ENCODE data around the gene ZNF593OS.

Gene ZNF593OS

GRCh38 chr1:26203642-26204318 is 32.1 kb upstream of the ZNF593OS start:
- no peak for TF ChIP-seq REST (IDR thresholded peaks at IDR 0.05; ENCODE audit: insufficient read depth in 1 of 2, low read depth in 2 of 2, low read length in 2 of 2)
- no peak for TF ChIP-seq SIN3A (IDR thresholded peaks at IDR 0.05; ENCODE audit: borderline replicate concordance, insufficient read depth, low read length)
- TF ChIP-seq TAF1 (IDR thresholded peaks at IDR 0.05; ENCODE audit: borderline replicate concordance, insufficient read depth, low read length), result no peak
- TF ChIP-seq POLR2AphosphoS5 (IDR thresholded peaks at IDR 0.05; ENCODE audit: low read depth, low read length), result no peak
- no peak for TF ChIP-seq FOXP2 (optimal IDR thresholded peaks at IDR 0.05; ENCODE audit: borderline replicate concordance, extremely low read depth, extremely low read length, insufficient read depth)

DNA sequence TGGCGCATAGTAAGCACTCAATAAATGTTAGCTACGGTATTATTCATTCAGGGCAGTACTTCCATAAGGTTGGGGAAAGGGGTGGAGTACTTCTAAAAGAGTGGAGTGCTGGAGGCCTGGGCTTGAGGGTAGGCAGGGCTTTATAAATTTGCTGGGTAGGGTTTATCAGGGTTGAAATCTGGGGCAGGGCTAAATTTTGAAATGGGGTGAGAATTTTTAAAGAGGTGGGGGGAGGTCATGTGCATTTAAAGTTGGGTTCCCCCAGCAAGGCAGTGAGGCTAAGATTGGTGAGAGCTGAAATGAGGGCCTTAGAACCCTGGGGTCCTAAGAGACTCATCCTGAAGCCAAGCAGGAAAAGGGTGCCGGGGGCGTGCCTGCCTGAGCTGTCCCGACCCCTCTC is 28.8 kb upstream of the ZNF593OS start:
- TF ChIP-seq SIN3A (IDR thresholded peaks at IDR 0.05; ENCODE audit: borderline replicate concordance, insufficient read depth, low read length) (no peak), FOXP2 (optimal IDR thresholded peaks at IDR 0.05; ENCODE audit: borderline replicate concordance, extremely low read depth, extremely low read length, insufficient read depth) (no peak), TAF1 (IDR thresholded peaks at IDR 0.05; ENCODE audit: borderline replicate concordance, insufficient read depth, low read length) (no peak), REST (IDR thresholded peaks at IDR 0.05; ENCODE audit: insufficient read depth in 1 of 2, low read depth in 2 of 2, low read length in 2 of 2) (no peak), POLR2AphosphoS5 (IDR thresholded peaks at IDR 0.05; ENCODE audit: low read depth, low read length) (no peak)

- TF ChIP-seq REST (IDR thresholded peaks at IDR 0.05; ENCODE audit: insufficient read depth in 1 of 2, low read depth in 2 of 2, low read length in 2 of 2) (no peak), SIN3A (IDR thresholded peaks at IDR 0.05; ENCODE audit: borderline replicate concordance, insufficient read depth, low read length) (no peak), POLR2AphosphoS5 (IDR thresholded peaks at IDR 0.05; ENCODE audit: low read depth, low read length) (no peak), FOXP2 (optimal IDR thresholded peaks at IDR 0.05; ENCODE audit: borderline replicate concordance, extremely low read depth, extremely low read length, insufficient read depth) (no peak), TAF1 (IDR thresholded peaks at IDR 0.05; ENCODE audit: borderline replicate concordance, insufficient read depth, low read length) (no peak)
Observed at GRCh38 chr1:26197813-26198212, 26.2 kb upstream of the ZNF593OS start.

- TF ChIP-seq FOXP2 (optimal IDR thresholded peaks at IDR 0.05; ENCODE audit: borderline replicate concordance, extremely low read depth, extremely low read length, insufficient read depth), result no peak
- no peak for TF ChIP-seq REST (IDR thresholded peaks at IDR 0.05; ENCODE audit: insufficient read depth in 1 of 2, low read depth in 2 of 2, low read length in 2 of 2)
Observed at GRCh38 chr1:26197301-26197700, 25.7 kb upstream of the ZNF593OS start.

DNA sequence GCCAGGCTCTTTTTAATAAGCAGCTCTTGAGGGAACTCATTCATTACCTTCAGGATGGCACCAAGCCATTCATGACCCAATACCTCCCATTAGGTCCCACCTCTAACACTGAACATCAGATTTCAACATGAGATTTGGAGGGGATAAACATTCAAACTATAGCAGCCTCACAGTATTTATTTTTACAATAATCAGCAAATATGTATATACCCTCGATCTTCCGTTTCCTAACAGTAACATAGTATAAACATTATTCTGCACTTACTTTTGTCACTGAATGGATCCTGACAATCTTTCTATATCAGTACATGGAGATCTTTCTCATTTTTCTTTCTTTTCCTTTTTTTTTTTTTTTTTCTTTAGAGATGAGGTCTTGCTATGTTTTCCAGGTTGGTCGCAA is 24.2 kb upstream of the ZNF593OS start:
- TF ChIP-seq POLR2AphosphoS5 (IDR thresholded peaks at IDR 0.05; ENCODE audit: low read depth, low read length) (no peak), TAF1 (IDR thresholded peaks at IDR 0.05; ENCODE audit: borderline replicate concordance, insufficient read depth, low read length) (no peak), SIN3A (IDR thresholded peaks at IDR 0.05; ENCODE audit: borderline replicate concordance, insufficient read depth, low read length) (no peak), REST (IDR thresholded peaks at IDR 0.05; ENCODE audit: insufficient read depth in 1 of 2, low read depth in 2 of 2, low read length in 2 of 2) (no peak), FOXP2 (optimal IDR thresholded peaks at IDR 0.05; ENCODE audit: borderline replicate concordance, extremely low read depth, extremely low read length, insufficient read depth) (no peak)
